ENCODE data around the gene SARNP.
A peak's percentile ranks its signal among the peaks of the same experiment; 100 is the strongest.
"Not testable (repeated sequence)": the region's sequence is repeated elsewhere in the genome, so short reads cannot be mapped to it uniquely, and the experiment has no call there.

The SARNP gene

GRCh38 chr12:55789171-55789570, 28.4 kb downstream of the SARNP start:
- no peak for DNase-seq

- DNase-seq: no peak
Observed at GRCh38 chr12:55788546-55788945, 29.0 kb downstream of the SARNP start.

- no peak for DNase-seq
Observed at GRCh38 chr12:55780685-55781084, 36.8 kb downstream of the SARNP start.

DNA sequence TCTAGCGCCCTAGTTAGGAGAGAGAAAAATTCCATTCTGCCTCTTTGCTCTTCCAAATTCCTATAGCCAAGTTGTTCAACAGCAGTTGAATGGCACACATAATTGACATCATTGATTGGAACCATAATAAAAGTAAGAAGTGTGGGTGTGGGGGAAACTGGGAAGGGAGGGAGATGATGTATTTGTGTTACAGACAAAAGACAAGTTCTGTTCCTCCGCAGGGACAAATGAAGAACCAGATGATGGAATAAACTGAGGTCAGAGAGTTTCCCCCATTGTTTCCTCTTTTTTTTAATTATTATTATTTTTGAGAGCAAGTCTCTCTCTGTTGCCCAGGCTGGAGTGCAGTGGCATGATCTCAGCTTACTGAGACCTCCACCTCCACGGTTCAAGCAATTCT, 39.7 kb downstream of the SARNP start:
- no peak for DNase-seq

GRCh38 chr12:55771736-55772135, 45.8 kb downstream of the SARNP start:
- DNase-seq: no peak

DNA sequence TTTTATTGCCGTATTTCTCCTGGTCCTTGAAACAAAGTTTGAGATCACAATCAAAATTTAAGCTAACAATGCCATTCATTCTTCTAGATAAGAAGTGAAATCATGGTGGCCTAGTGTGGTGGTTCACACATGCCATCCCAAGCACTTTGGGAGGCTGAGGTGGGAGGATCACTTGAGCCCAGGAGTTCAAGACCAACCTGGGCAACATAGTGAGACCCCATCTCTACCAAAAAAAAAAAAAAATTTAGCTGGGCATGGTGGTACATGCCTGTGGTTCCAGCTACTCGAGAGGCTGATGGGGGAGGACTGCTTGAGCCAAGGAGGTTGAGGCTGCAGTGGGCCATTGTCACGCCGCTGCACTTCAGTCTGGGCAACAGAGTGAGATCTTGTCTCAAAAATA, 50.4 kb downstream of the SARNP start:
- DNase-seq: no peak

DNA sequence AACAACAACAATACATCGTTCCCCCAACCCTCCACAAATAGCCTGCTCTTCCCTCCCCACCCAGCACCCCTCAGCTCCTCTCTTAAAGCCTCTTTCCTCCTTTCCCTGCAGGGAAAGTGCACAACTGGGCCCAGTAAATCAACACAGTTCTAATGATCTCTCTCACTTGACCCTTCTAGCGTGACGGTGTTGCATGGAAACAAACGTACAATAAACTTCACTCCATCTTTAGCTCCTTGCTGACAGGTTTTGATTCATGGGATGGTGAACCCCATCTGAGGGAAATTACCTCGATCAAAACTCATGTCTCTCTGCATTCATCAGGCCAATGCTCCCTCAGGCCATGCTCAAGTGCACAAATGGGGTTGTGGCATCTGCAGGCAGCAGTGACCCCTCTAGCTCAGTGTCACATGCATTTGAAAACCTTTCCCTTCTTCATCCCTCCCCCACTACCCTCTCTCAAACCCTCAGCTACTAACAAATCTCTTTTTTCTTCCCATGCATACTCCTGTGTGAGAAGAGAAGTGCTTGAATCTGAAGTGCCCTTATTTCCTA, 51.7 kb downstream of the SARNP start:
- DNase-seq: no peak

DNA sequence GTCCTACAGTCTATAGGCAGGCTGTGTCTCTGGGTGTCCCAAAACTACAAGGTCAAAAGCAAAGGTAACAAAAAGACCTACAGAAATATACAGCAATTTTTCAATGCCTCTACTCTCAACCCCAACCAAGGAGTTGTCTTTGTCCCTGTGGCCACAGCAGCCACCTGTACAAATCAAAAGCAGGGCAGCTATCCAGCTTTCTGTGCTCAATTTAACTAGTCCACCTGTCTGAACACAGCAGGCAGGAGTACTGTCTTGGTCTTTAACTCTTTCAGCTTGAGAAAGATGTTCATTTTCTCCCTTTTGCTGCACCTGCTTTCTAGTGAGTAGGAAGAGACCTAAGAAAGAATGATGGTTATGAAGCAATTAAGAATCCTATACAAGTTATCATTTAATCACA, 54.9 kb downstream of the SARNP start:
- no peak for DNase-seq

- peak; percentile 48 for DNase-seq
Observed at GRCh38 chr12:55760663-55761062, 56.9 kb downstream of the SARNP start.

- not testable (repeated sequence) for DNase-seq
Observed at GRCh38 chr12:55758575-55758974, 58.9 kb downstream of the SARNP start.

GRCh38 chr12:55757701-55758100, 59.8 kb downstream of the SARNP start:
- no peak for DNase-seq

DNA sequence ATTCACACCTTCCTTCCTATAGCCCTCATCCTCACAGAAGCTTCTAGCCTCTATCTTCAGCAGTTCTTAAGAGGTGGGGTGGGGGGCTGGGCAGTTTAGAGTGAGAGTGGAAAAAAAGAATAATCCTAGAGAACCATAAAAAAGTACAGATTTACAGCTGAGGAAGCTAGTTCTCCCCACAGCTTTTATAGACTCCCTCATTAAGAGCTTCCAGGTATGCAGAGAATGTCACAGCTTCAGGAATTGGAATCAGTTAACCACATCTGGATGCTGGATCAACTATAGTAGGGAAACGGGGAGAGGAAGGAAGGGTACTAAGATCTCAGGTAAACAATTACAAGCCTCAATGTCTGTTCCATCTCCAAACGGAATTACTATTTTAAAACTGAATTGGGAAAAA, 62.3 kb downstream of the SARNP start:
- DNase-seq: no peak

DNA sequence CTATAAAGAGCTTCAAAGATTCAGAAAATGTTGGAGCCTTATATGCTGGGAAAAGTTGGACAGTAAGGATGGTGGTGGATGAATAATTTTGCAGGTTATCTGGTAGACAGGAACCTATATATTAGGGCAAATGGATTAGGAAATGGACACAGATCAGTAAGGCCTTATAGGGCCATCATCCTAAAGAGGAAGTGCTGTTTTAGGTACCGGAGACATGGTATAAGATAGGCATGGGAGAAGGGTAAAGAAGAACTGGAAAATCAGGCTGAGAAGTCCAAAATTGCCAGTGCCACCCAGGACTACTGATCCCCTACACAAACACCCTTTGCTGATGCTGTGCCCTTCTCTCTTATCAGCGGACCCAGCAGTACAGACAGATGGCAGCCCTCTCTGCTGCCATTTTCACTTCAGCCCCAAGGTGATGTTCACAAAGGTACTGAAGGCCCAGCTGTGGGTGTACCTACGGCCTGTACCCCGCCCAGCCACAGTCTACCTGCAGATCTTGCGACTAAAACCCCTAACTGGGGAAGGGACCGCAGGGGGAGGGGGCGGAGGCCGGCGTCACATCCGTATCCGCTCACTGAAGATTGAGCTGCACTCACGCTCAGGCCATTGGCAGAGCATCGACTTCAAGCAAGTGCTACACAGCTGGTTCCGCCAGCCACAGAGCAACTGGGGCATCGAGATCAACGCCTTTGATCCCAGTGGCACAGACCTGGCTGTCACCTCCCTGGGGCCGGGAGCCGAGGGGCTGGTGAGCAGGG, 69.1 kb downstream of the SARNP start:
- DNase-seq: no peak

DNA sequence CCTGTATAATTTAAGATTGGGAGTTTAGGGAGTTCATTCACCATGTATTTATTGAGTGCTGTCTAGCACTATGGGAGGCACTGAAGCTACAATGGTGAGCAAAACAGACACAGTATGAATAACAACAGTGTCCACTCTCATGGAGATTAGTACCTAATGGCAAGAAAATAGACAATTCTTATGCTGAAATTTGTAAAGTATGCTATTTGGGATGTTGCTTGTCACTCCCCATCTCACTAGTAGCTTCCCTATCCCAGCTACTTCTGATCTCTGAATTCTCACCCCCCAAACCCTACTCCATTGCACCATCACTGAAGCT, 70.7 kb downstream of the SARNP start:
- no peak for DNase-seq

DNA sequence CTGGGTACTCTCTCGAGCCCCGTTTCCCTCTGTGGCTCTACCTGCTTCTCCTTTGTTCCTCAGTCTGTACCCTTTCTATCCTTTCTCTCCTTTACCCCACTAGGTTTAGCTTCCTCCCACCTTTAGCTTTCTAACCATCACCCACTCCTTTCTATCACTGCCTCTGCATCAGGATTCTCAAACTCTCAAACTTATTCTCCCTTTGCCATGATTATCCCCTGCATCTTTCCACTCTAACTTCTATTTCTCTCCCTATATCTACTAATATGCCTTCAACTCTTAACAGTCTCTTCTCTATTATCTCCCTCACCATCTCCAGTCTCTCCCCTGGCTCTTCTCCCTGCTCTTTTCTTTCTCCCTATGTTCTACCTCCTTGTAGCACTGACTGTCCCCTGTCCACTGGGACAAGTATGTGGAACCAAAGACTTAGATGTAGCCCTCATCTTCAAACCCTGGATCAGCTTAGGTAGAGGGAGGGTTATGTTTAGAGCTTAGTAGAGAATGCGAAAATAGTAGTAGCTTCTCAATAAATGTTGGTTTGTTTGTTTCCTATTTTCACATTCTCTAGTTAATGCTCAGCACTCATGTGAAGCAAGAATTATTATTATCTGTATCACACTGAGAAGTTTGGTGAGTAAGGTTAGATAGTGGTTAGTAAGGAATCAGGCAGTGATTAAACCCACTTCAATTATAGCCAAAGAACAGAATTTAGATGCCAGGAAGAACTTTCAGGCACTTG, 71.2 kb downstream of the SARNP start:
- no peak for DNase-seq

DNA sequence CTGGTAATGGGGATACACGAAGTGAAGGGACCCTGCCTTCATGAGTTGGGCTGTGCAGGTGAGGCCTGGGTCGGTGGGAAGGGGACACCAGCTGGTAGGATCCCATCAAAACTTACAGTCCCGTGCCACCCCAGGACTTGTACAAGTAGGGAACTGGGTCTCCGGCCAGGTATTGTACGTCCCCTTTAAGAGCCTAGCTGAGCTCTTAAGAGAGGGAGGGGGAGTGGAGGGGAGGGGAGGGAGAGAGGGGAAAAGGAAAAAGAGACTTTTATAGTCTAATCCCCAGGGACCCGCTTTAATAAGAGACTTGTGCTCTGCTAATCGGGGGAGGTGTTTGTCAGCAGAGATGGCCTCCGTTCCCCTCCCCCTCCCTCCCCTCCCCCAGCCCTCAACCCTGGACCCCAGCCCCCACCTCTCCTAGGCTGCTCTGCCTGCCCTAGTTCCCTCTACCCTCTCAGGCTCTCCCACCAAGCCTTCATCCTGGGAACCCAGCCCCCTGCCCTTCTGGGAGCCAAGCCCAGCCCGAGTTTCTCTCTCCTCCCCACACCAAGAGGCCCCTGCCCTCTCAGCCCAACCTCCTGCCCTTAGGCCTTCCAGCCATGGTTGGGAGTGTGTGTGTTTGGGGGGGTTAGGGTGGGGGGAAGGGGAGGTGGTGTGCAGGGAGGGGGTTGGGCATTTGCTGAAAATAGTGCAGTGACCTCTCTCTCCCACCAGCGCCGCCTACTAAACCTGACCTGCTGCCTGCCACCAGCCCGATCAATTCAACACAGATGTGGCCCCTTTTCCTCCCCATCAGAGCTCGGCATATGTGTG, 72.0 kb downstream of the SARNP start:
- no peak for DNase-seq

DNA sequence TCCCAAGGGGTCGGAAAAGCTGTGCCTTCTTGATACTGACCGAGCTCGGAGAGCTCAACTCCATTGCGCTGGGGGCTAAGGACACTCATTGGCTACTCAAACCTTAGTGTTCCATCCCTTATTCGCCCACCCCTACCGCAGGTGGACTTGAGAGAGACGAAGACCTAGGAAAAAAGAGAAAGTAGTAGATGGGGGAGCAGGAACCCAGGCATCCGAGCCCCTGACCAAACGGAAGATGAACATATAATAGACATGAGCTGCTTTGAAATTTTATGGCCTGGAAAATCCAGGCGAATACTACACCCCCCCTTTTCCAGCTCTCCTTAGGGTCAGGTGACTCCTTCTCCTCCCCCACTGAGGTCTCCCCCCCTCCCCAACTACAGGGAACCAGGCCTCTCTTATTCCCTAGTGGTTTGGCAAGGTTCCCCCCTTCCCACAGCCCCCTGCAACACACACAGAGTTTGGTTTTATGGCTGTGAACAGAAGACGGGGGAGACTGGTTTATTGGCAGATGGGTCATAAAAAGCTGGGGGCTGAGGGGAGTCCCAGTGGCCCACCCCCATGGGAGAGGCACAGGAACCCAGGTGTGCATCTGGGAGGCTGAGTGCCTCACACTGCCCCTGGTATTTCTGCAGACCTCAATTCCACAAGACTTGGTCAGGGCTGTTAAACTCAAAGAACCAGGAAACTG, 73.0 kb downstream of the SARNP start:
- DNase-seq: no peak

DNA sequence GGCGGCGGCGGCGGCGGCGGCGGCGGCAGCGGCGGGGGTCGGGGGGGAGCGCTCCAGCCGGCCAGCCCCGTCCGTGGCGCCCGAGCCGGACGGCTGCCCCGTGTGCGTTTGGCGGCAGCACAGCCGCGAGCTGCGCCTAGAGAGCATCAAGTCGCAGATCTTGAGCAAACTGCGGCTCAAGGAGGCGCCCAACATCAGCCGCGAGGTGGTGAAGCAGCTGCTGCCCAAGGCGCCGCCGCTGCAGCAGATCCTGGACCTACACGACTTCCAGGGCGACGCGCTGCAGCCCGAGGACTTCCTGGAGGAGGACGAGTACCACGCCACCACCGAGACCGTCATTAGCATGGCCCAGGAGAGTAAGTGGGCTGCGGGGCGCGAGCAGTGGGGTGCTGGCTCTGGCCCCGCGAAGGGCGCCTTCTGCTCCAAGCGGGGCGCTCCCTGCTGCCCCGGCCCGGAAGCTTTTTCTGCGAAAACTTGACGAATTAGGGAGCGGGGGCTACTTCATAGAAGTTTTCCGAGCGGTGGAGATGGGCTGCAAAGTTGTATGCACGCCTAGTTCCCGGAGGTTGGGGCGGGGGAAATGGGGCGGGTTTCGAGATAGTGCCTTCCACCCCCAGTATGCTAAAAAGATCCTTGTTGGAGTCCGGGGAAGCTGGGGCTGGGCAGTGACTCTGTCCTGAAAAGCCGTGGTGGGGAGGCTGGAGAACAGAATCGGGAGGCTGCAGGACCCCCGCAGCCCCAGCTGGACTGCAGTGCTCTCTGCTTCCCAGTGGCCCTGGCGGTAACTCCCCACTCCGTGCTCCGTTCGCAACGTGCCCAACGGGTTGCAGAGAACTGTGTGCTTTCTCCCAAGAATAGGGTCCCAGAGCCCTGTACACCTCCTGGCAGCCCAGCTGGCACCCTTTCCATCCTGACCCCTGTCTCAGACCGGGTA, 73.9 kb downstream of the SARNP start:
- DNase-seq: peak; percentile 46

- peak; percentile 75 for DNase-seq
Observed at GRCh38 chr12:55742719-55743405, 74.7 kb downstream of the SARNP start, which contains the start of gene GDF11. Gene GDF11 (plus strand): TSS chr12:55743122. CDS start chr12:55743317, 195 bp downstream.

DNA sequence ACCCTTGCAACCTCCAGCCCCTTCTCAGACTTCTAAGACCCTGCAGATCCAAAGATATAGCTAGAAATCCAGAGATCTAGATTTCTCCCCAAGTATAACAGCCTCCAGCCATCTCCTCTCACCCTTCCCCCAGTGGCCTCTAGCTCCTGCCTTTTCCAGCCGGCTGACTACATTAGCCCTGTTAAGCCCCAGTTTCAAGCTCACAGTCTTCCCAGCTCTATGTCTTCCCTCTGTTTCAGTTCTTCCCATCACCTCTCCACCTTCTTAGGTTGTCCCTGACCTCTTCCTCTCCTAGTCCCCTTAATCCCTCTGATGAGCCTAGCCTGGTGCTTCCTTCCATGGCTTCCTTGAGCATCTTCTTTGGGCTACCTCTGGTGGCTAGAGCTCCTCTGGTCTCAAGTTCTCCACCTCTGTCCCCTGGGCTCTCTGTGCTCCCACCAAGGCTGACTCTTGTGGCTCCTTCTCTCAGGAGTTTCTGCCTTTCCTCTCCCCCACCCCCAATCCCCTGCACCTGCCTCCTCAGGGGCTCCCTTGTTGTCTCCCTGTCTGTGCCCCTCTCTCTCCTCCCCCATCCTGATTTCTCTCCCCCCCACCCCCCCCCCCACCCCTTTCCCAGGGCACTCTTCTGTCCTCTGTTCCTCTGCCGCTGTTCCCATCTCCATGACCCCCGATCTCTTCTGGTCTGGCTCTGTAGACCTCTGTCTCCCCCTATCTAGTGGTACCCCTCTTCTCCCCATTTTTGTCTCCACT, 75.4 kb downstream of the SARNP start:
- DNase-seq: no peak

Data from stimulated activated CD4-positive, alpha-beta T cell treated with anti-CD3 and anti-CD28 coated beads, Interleukin-4, amount 100 ng/mL, for 24 hours (primary cell).